Ovary (tissue), 9 donors: Measurements from ENCODE around the gene PTPRJ. TPM values are rescaled to one million over a fixed set of nuclear protein-coding genes. Genes with fewer than 3 reads are reported as not detected.
A peak's percentile ranks its signal among the peaks of the same experiment; 100 is the strongest.

Source experiments
- DNase-seq, 5 donors: peaks; one replicate each; pipeline ENCODE4 v3.0.0-alpha.2; 2019 to 2020
- H3K27ac ChIP-seq, 2 donors: fragments of 200-600 bp; one replicate each; pipeline versions ENCODE4 v1.5.1 to v1.8.0; 2019 to 2022
- H3K27me3 ChIP-seq: fragments of 200-600 bp; one replicate; pipeline ENCODE4 v1.8.0; 2022
- H3K36me3 ChIP-seq: fragments of 200-600 bp; sonication (generic); one replicate; pipeline ENCODE4 v1.5.1; 2019
- H3K4me1 ChIP-seq: one replicate; pipeline ENCODE4 v1.8.1; 2013; ENCODE audit warnings: mild to moderate bottlenecking, moderate library complexity; ENCODE audit not compliant: insufficient read depth
- H3K4me3 ChIP-seq: fragments of 200-600 bp; sonication (generic); one replicate; pipeline ENCODE4 v1.5.1; 2017
- H3K9me3 ChIP-seq, 2 donors: fragments of 200-600 bp in 1 of 2; sonication (generic) in 1 of 2; one replicate each; pipeline versions ENCODE4 v1.5.1 to v1.8.1; 2013 to 2019; ENCODE audit warnings: mild to moderate bottlenecking in 1 of 2, moderate library complexity in 1 of 2
- EP300 ChIP-seq: sonication (generic); formaldehyde crosslinking; IDR thresholded peaks from one replicate; pipeline ENCODE4 v1.6.1; 2017; ENCODE audit warnings: antibody characterized with exemption
- POLR2A ChIP-seq: fragments of 450-650 bp; IDR thresholded peaks from one replicate; pipeline ENCODE4 v1.6.1; 2017; ENCODE audit warnings: antibody characterized with exemption, mild to moderate bottlenecking, moderate library complexity
- WGBS, 3 donors: extraction: QIAGEN DNeasy Blood & Tissue Kit in 1 of 3; methylation state at CpG; one replicate each; pipeline versions ENCODE4 v1.1.5 to v1.1.7; 2013 to 2017; 5-methylcytosine and 5-hydroxymethylcytosine counted together
- intact Hi-C, 4 donors: fragments of 100-400 bp; cut with DNase I; formaldehyde crosslinking; loops; one replicate each; pipeline versions ENCODE4 v1.11.0 to v1.15.1; 2022 to 2023
- polyA plus RNA-seq, 2 donors: library from polyadenylated mRNA; stranded (reverse); fragments of 200-250 nt in 1 of 2; fragments of 350-450 nt in 1 of 2; fragmentation: Illumina TruSeq in 1 of 2; extraction: RNeasy Lipid Tissue Mini Kit (QIAGEN cat#74804) in 1 of 2; gene quantifications; one replicate each; pipeline ENCODE4 v1.2.3, GENCODE V29; 2013 to 2014
- total RNA-seq, 7 donors: library from RNA; depleted of rRNA in 2 of 7; stranded (reverse); fragments of >200 nt in 2 of 7; fragmentation: NEBNext Ultra II Directional in 3 of 7; extraction: Animal tissue kit (Norgen Biotek cat#: 25700) in 3 of 7; gene quantifications; one replicate each; pipeline versions ENCODE4 v1.1.0 to v1.2.4, GENCODE V29; 2016 to 2023
- TF ChIP-seq, protein P1 (sequence below), 3 donors: fragments of 450-650 bp in 2 of 3; fragments of 200-600 bp in 1 of 3; IDR thresholded peaks; one replicate each; pipeline versions ENCODE4 v1.5.1 to v1.8.0; 2016 to 2022; ENCODE audit warnings: antibody characterized with exemption in 3 of 3, mild to moderate bottlenecking in 1 of 3
- donor health status: DM: no; HTN: no; CAD: no; lungs with moderate emphysema.
- donor health status: DM: no; HTN: no; CAD: no.
- donor health status: Bipolar disorder and iron deficiency.
- donor health status: DM: yes; HTN: yes; CAD: no.
- donor health status: DM: no; HTN: no; CAD: no.
- donor health status: DM: yes; HTN: yes; CAD: no.

The PTPRJ gene
- total and polyA plus RNA-seq, 9 donors = 1.6 to 16.1 (median 5.5) TPM

DNA sequence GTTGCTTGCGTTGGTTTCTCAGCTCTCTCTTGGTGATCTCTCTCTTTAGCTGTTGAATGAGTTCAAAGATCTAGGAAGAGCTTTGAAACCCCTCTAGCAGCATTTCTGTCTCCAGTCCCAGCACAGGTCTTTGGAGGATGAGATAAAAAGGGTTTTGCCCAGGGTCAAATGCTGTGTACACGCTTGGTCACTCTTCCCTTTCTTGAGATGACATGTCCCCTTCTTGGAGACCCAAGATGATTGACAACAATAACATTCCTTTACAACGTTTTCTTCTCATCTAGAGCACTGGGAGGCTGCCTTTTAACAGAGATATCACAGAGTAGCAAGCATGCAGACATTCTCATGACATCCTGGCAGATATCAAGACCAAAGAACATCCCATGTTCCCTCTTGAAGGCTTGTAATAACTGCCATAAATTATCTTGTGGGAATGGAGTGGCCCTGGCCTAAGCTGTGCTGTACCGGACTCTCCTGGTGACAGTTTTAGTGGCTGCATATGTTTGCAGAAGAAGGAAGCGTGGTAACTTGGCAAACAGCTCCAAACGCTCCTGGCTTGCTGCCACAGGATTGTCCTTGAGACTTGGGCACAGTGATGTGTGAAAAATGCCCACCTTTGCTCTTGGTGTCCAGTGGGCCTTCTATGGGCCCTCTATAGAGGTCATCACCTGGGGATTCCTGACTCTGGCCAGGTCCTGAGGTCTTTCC lies 107.8 kb downstream of the PTPRJ start:
- Histone ChIP-seq H3K36me3 (no peaks in the 10 kb centered on the region), H3K4me3 (no peak overlapping the region), H3K9me3 (no peaks in the 10 kb centered on the region), H3K4me1 (no peaks in the 10 kb centered on the region), H3K27me3 (no peaks in the 10 kb centered on the region), H3K27ac (no peak overlapping the region)
- DNase-seq = peak in 1 of 5 donors; percentile 43
- WGBS, 3 donors = 47 to 59% (median 52%) methylated on average over 6 of the region's 6 CpGs
- TF ChIP-seq, protein P1, sequence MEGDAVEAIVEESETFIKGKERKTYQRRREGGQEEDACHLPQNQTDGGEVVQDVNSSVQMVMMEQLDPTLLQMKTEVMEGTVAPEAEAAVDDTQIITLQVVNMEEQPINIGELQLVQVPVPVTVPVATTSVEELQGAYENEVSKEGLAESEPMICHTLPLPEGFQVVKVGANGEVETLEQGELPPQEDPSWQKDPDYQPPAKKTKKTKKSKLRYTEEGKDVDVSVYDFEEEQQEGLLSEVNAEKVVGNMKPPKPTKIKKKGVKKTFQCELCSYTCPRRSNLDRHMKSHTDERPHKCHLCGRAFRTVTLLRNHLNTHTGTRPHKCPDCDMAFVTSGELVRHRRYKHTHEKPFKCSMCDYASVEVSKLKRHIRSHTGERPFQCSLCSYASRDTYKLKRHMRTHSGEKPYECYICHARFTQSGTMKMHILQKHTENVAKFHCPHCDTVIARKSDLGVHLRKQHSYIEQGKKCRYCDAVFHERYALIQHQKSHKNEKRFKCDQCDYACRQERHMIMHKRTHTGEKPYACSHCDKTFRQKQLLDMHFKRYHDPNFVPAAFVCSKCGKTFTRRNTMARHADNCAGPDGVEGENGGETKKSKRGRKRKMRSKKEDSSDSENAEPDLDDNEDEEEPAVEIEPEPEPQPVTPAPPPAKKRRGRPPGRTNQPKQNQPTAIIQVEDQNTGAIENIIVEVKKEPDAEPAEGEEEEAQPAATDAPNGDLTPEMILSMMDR (IDR thresholded peaks at IDR 0.05) = no peak
- TF ChIP-seq POLR2A (no peak), EP300 (no peak)
- intact Hi-C loops = no loop called here

DNA sequence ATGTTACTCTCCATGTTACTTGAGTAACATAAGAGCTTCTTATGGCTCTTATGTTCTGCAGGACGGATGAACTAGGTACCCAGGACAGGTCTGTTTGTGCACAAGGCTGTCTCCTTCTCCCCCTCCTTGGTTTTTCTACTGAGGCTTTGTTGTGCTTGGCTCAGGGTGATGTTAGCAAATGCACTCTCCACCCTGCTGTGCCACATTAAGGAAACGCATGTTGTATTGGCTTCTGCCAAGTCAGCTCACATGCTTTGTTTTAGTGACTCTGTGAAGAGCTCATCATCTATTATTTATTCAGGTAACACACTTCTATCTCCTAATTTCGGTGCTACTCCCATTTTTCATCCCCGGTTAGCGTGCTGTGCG lies 108.3 kb downstream of the PTPRJ start:
- intact Hi-C loops = no loop called here
- no peak for DNase-seq
- Histone ChIP-seq H3K36me3 (no peaks in the 10 kb centered on the region), H3K4me3 (no peak overlapping the region), H3K27me3 (no peaks in the 10 kb centered on the region), H3K27ac (no peak overlapping the region), H3K4me1 (no peaks in the 10 kb centered on the region), H3K9me3 (no peaks in the 10 kb centered on the region)
- TF ChIP-seq POLR2A (no peak), EP300 (no peak)
- TF ChIP-seq, protein P1 (IDR thresholded peaks at IDR 0.05) = no peak
- WGBS, 3 donors = 62 to 73% (median 65%) methylated on average over 6 of the region's 6 CpGs

GRCh38 chr11:48090174-48090573 lies 109.8 kb downstream of the PTPRJ start:
- WGBS, 3 donors = 85 to 93% (median 88%) methylated on average over 8 of the region's 8 CpGs
- intact Hi-C loops = no loop called here
- Histone ChIP-seq H3K9me3 (no peaks in the 10 kb centered on the region), H3K27me3 (no peaks in the 10 kb centered on the region), H3K27ac (no peak overlapping the region), H3K36me3 (no peaks in the 10 kb centered on the region), H3K4me1 (no peaks in the 10 kb centered on the region), H3K4me3 (no peak overlapping the region)
- DNase-seq = peak in 1 of 5 donors; percentile 4
- TF ChIP-seq, protein P1 (IDR thresholded peaks at IDR 0.05) = no peak
- TF ChIP-seq POLR2A (no peak), EP300 (no peak)

GRCh38 chr11:48091426-48092102 lies 111.2 kb downstream of the PTPRJ start:
- WGBS, 3 donors = 79 to 91% (median 86%) methylated on average over 4 of the region's 4 CpGs
- Histone ChIP-seq H3K27me3 (no peaks in the 10 kb centered on the region), H3K4me3 (no peak overlapping the region), H3K9me3 (no peaks in the 10 kb centered on the region), H3K36me3 (no peaks in the 10 kb centered on the region), H3K4me1 (peaks cover 7% of the 10 kb centered on the region), H3K27ac (no peak overlapping the region)
- TF ChIP-seq POLR2A = no peak
- no peak for TF ChIP-seq EP300
- TF ChIP-seq, protein P1 (IDR thresholded peaks at IDR 0.05) = no peak
- no peak for DNase-seq
- intact Hi-C loops = no loop called here
